ENCODE data around the gene BMPR1A.

BMPR1A gene

DNA sequence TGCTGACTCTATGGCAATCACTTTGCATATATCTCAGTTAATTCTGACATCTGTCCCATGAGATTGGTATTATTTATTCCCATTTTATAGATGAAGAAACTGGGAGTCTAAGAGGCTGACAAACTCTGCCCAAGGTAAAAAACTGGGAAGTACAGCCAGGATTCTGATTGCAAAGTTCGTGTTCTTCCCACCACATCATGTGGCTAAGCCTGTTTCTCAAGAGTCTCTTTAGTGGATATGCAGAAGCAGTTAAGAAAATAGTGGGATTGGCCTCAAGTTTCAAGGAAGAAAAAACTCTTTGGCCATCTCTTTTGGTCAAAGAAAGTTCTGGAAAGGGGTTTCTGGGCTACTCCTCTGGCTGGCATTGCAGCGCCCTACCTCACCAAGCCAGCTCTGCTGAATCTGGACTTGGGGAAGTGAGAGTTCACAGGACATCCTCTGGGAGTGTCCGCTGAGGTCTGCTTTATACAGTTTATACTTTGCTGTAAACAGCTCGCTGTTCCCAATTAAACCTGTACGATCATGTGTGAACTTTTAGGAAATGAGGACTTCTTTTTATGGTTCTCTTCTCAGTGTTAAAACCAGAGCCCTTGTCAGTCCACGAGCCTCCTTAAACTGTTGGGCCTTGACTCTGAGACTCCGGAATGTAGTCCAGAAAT is 12.2 kb upstream of the BMPR1A start:
- TF ChIP-seq, protein P1, sequence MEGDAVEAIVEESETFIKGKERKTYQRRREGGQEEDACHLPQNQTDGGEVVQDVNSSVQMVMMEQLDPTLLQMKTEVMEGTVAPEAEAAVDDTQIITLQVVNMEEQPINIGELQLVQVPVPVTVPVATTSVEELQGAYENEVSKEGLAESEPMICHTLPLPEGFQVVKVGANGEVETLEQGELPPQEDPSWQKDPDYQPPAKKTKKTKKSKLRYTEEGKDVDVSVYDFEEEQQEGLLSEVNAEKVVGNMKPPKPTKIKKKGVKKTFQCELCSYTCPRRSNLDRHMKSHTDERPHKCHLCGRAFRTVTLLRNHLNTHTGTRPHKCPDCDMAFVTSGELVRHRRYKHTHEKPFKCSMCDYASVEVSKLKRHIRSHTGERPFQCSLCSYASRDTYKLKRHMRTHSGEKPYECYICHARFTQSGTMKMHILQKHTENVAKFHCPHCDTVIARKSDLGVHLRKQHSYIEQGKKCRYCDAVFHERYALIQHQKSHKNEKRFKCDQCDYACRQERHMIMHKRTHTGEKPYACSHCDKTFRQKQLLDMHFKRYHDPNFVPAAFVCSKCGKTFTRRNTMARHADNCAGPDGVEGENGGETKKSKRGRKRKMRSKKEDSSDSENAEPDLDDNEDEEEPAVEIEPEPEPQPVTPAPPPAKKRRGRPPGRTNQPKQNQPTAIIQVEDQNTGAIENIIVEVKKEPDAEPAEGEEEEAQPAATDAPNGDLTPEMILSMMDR (conservative IDR thresholded peaks at IDR 0.05; ENCODE audit: low read length) = no peak
- DNase-seq (ENCODE audit: low read depth) = peak; percentile 14
- no peak overlapping the region for H3K4me3 ChIP-seq (ENCODE audit: low read length)

DNA sequence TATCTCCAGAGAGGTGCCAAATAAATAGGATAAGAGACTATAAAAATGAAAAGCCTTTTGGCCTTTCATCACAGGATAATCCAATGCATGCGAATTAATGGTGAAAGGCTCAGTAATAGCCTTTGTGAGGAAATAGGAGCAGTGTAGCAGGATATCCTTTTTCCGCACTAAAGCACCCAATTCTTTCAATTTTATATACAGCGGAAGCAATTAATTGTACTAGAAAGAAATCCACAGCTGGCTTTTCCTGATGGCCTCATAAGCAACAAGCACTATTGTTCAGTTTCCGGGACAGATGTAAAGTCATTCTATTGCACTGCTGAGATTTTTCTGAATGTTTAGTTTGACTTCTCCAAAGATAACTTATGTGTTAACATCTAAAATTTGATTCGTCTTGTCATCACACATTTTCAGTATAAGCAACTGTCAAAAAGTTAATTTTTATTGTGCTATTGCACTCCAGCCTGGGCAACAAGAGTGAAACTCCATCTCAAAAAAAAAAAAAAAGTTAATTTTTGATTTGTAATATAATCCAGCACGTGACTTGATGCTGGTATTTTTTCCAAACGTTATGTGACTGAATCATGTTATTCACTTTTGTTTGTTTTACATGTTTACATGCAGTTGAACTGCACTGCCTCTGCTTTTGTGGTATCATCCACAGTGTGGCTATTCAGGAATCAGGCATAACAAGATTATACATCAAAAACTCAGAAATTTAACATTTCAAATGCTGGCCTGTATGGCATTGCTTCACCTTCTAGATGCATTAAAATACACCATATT is 8.4 kb upstream of the BMPR1A start:
- peak; percentile 23 for DNase-seq (ENCODE audit: low read depth)
- TF ChIP-seq, protein P1 (conservative IDR thresholded peaks at IDR 0.05; ENCODE audit: low read length) = no peak
- H3K4me3 ChIP-seq (ENCODE audit: low read length) = no peak overlapping the region

DNA sequence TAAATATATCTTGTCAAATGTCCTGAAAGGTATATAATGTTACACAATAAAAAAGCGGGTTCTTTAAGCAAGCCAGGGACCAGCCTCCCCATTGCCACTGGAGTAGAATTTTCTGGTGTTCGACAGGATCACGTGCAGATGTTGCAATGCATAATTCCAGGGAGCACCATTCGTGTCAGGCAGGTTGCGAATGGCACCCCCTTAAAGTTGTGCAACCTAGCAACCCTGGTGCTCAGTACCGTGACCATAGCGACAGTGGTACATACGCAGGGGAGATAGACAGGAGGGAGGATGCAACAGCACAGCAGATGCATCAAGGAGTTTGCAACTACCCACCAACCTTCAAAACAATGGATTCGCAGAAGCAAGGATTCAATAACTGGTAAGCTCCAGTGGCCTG is 6.6 kb upstream of the BMPR1A start:
- no peak for DNase-seq (ENCODE audit: low read depth)
- no peak overlapping the region for H3K4me3 ChIP-seq (ENCODE audit: low read length)
- TF ChIP-seq, protein P1 (conservative IDR thresholded peaks at IDR 0.05; ENCODE audit: low read length) = no peak

DNA sequence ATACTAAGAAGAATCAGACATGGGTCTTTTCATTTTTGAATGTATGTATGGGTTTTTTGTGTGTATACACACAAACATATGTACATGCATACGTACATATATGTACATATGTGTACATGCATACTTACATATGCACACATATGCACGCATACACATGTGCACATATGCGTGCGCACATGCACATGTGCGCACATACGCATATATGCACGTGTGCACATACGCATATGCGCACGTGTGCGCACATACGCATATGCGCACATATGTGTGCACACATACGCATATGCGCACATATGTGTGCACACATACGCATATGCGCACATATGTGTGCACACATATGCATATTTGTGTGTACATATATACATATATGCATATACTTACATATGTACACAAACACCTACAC is 4.9 kb upstream of the BMPR1A start:
- H3K4me3 ChIP-seq (ENCODE audit: low read length) = no peak overlapping the region
- TF ChIP-seq, protein P1 (conservative IDR thresholded peaks at IDR 0.05; ENCODE audit: low read length) = no peak
- no peak for DNase-seq (ENCODE audit: low read depth)

DNA sequence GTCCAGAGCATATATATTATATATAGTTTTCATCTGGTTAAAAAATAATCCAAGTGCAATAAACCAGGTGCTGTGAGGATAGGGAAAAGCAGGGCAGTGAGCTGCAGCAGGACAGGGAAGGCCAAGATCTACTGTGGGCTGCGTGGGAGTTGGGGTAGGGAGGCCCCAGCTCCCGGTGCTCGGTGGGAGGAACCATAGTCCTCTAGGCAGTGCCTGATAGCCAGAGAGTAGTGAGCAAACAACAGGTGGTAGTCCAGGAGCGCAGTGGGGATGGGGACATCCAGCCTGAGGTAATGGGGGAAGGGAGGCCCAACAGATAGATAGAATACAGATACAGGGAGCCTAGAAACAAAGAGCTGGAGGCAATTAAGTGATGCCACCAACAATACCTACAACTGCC is 4.1 kb upstream of the BMPR1A start:
- TF ChIP-seq, protein P1 (conservative IDR thresholded peaks at IDR 0.05; ENCODE audit: low read length) = no peak
- no peak overlapping the region for H3K4me3 ChIP-seq (ENCODE audit: low read length)
- DNase-seq (ENCODE audit: low read depth) = no peak

DNA sequence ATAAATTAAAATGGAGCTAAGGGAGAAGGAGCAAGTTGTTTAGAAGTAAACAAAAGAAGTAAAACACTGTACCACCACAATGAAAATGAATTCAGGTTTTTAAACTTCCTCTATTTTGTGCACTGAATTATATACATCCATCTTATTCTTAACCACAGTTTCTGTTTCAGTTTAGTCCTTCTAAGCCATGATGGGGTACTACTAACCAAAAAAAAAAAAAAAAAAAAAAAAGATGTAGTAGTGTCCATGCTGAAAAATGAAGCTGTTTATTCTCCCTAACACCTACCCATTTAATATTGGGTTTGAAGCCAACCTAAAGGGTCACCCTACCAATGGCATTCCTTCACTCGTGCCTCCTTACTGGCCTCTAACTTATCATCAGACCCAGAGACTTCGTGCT is 3.4 kb upstream of the BMPR1A start:
- DNase-seq (ENCODE audit: low read depth) = no peak
- H3K4me3 ChIP-seq (ENCODE audit: low read length) = no peak overlapping the region
- TF ChIP-seq, protein P1 (conservative IDR thresholded peaks at IDR 0.05; ENCODE audit: low read length) = no peak

All from AG10803 (cell line).